Endothelial cell (in vitro differentiated cells): Measurements from ENCODE around the gene HEXD. TPM values are rescaled to one million over a fixed set of nuclear protein-coding genes. Genes with fewer than 3 reads are reported as not detected.

Source experiments
- DNase-seq: peaks from one replicate; pipeline ENCODE4 v3.0.0; 2021; ENCODE audit warnings: low spot score
- H3K27ac Mint-ChIP-seq: one replicate; pipeline ENCODE4 v1.8.0; 2021; ENCODE audit warnings: mixed read lengths, inconsistent platforms; ENCODE audit not compliant: unreplicated experiment
- H3K27me3 Mint-ChIP-seq: one replicate; pipeline ENCODE4 v1.8.0; 2021; ENCODE audit warnings: mild to moderate bottlenecking, moderate library complexity, mixed read lengths, inconsistent platforms; ENCODE audit not compliant: unreplicated experiment
- H3K36me3 Mint-ChIP-seq: one replicate; pipeline ENCODE4 v1.8.0; 2021; ENCODE audit warnings: mild to moderate bottlenecking, low read depth, mixed read lengths, inconsistent platforms; ENCODE audit not compliant: unreplicated experiment
- H3K4me1 Mint-ChIP-seq: one replicate; pipeline ENCODE4 v1.8.0; 2021; ENCODE audit warnings: mild to moderate bottlenecking, mixed read lengths, inconsistent platforms; ENCODE audit not compliant: unreplicated experiment
- H3K4me3 Mint-ChIP-seq: one replicate; pipeline ENCODE4 v1.8.0; 2021; ENCODE audit warnings: mild to moderate bottlenecking, mixed read lengths, inconsistent platforms; ENCODE audit not compliant: unreplicated experiment
- H3K9me3 Mint-ChIP-seq: one replicate; pipeline ENCODE4 v1.8.0; 2021; ENCODE audit warnings: mixed read lengths, inconsistent platforms; ENCODE audit not compliant: unreplicated experiment
- CTCF ChIP-seq: fragments of 200-600 bp; sonication (generic); IDR thresholded peaks from one replicate; pipeline ENCODE4 v1.5.0; 2021; ENCODE audit warnings: antibody characterized with exemption; ENCODE audit not compliant: unreplicated experiment
- total RNA-seq: library from RNA; stranded (reverse); fragmentation: NEBNext Ultra II Directional; extraction: Animal tissue kit (Norgen Biotek cat#: 25700); gene quantifications from one replicate; pipeline ENCODE4 v1.2.1, GENCODE V29; 2021; ENCODE audit not compliant: unreplicated experiment

The HEXD gene
- total RNA-seq, 1 donor from 2014 or later: 22.0 TPM

GRCh38 chr17:82416264-82416663, 1.9 kb upstream of the HEXD start:
- Mint-ChIP-seq H3K27ac (no peak overlapping the region), H3K27me3 (peaks cover 4% of the 10 kb centered on the region), H3K4me3 (no peak overlapping the region), H3K36me3 (peaks cover 5% of the 10 kb centered on the region), H3K4me1 (no peaks in the 10 kb centered on the region), H3K9me3 (no peaks in the 10 kb centered on the region)
- TF ChIP-seq CTCF: no peak
- DNase-seq: no peak

GRCh38 chr17:82416771-82417170, 1.4 kb upstream of the HEXD start:
- H3K4me3 Mint-ChIP-seq: no peak overlapping the region

GRCh38 chr17:82419540-82419939, 1.4 kb downstream of the HEXD start:
- Mint-ChIP-seq H3K9me3 (peaks cover 4% of the 10 kb centered on the region), H3K27me3 (peaks cover 2% of the 10 kb centered on the region), H3K4me3 (peak overlapping the region; percentile 28), H3K4me1 (no peaks in the 10 kb centered on the region), H3K27ac (no peak overlapping the region), H3K36me3 (peaks cover 22% of the 10 kb centered on the region)
- TF ChIP-seq CTCF: no peak
- DNase-seq: no peak

More at GRCh38 chr17:82416771-82417170, 1.4 kb upstream of the HEXD start:
- DNase-seq: no peak
- Mint-ChIP-seq H3K9me3 (no peaks in the 10 kb centered on the region), H3K27me3 (peaks cover 1% of the 10 kb centered on the region), H3K36me3 (peaks cover 9% of the 10 kb centered on the region), H3K27ac (no peak overlapping the region), H3K4me1 (no peaks in the 10 kb centered on the region)
- TF ChIP-seq CTCF: peak; percentile 49

DNA sequence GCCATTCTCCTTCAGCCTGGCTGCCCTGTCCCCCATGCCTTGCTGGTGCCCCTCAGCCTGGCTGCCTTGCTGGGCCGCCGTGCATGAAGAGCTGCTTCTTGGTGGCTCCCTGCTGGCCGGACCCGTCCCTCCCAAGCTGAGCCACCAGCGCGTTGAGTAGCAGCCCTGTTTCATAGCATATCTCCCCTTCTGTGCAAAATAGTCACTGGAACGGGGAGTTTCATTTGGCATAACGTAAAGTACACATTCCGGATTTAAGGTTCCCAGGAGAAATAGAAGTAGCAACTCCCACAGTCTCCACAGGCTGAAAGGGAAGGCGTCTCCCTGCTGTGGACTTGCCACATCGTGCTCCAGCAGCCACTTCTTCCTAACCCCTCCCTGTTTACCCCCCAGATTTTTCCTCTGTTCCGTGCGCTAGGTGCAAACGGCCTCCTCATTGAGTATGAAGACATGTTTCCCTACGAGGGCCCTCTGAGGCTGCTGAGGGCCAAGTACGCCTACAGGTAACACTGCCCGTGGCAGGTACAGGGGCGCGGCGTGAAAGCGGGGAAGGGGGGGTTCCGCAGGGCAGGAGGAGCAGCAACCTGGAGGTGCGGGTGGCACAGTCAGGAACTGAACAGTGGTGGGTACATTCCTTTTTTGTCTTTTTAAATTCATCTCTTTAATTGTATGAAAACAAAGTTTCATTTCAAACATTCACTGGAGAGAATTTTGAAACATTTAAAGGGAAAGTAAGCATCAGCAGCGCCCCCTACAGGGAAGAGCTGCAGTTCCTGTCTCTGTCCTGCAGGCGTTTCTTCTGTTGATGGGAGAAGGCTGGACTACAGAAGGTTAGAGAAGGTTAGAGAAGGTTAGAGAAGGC, 6.1 kb downstream of the HEXD start:
- H3K4me3 Mint-ChIP-seq: no peak overlapping the region
- H3K9me3 Mint-ChIP-seq: peaks cover 4% of the 10 kb centered on the region
- H3K27ac Mint-ChIP-seq: peak overlapping the region; percentile 17
- peaks cover 4% of the 10 kb centered on the region for H3K27me3 Mint-ChIP-seq
- H3K4me1 Mint-ChIP-seq: peaks cover 8% of the 10 kb centered on the region
- peaks cover 22% of the 10 kb centered on the region for H3K36me3 Mint-ChIP-seq
- TF ChIP-seq CTCF: peak; percentile 62
- peak; percentile 33 for DNase-seq

GRCh38 chr17:82424863-82425159, 6.7 kb downstream of the HEXD start:
- no peak for DNase-seq
- peaks cover 22% of the 10 kb centered on the region for H3K36me3 Mint-ChIP-seq
- H3K27me3 Mint-ChIP-seq: peaks cover 4% of the 10 kb centered on the region
- no peak for TF ChIP-seq CTCF
- H3K9me3 Mint-ChIP-seq: peaks cover 4% of the 10 kb centered on the region
- H3K4me3 Mint-ChIP-seq: no peak overlapping the region
- peak overlapping the region; percentile 17 for H3K27ac Mint-ChIP-seq
- H3K4me1 Mint-ChIP-seq: peaks cover 8% of the 10 kb centered on the region
